Keratinocyte (primary cell): ENCODE results near the gene ZNF382.

Experiments used
- EZH2 ChIP-seq: IDR thresholded peaks from one replicate; pipeline ENCODE4 v1.6.1; 2012; ENCODE audit warnings: inconsistent platforms, mild to moderate bottlenecking, low read length, moderate library complexity
- TF ChIP-seq, protein P1 (sequence below), 3 experiments: IDR thresholded peaks in 1 of 3; conservative IDR thresholded peaks in 1 of 3; optimal IDR thresholded peaks in 1 of 3; 2 replicates in 2 of 3; 3 replicates in 1 of 3; pipeline versions ENCODE3 to v1.5.1; 2011; ENCODE audit warnings: low read length in 3 of 3, mild to moderate bottlenecking in 3 of 3, moderate library complexity in 2 of 3, control low read depth in 1 of 3, inconsistent platforms in 1 of 3; ENCODE audit not compliant: insufficient read depth in 2 of 3; ENCODE audit errors: extremely low read depth in 1 of 3

DNA sequence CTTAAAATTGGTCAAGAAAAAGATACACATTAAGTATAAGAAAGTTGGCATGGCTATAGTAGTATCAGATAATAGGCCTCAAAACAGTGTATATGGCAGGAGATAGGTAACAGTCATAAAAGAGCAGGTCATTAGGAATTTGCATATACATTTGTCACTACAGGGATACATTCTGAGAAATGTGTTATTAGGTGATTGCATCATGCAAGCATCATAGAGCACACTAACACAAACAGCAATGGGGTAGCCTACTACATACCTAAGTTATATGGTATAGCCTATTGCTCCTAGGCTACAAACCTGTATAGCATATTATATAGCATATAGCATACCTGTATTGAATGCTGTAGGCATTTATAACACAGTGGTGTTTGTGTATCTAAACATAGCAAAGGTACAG lies 25.9 kb upstream of the ZNF382 start:
- TF ChIP-seq, protein P1, sequence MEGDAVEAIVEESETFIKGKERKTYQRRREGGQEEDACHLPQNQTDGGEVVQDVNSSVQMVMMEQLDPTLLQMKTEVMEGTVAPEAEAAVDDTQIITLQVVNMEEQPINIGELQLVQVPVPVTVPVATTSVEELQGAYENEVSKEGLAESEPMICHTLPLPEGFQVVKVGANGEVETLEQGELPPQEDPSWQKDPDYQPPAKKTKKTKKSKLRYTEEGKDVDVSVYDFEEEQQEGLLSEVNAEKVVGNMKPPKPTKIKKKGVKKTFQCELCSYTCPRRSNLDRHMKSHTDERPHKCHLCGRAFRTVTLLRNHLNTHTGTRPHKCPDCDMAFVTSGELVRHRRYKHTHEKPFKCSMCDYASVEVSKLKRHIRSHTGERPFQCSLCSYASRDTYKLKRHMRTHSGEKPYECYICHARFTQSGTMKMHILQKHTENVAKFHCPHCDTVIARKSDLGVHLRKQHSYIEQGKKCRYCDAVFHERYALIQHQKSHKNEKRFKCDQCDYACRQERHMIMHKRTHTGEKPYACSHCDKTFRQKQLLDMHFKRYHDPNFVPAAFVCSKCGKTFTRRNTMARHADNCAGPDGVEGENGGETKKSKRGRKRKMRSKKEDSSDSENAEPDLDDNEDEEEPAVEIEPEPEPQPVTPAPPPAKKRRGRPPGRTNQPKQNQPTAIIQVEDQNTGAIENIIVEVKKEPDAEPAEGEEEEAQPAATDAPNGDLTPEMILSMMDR (optimal IDR thresholded peaks at IDR 0.05 in 1 of 3, IDR thresholded peaks at IDR 0.05 in 1 of 3, conservative IDR thresholded peaks at IDR 0.05 in 1 of 3; ENCODE audit: extremely low read depth in 1 of 3, insufficient read depth in 2 of 3, low read length in 3 of 3) = no peak
- no peak for TF ChIP-seq EZH2
